ENCODE results near the gene ASTN2.
"Not testable (repeated sequence)": the region's sequence is repeated elsewhere in the genome, so short reads cannot be mapped to it uniquely, and the experiment has no call there.

Gene ASTN2

DNA sequence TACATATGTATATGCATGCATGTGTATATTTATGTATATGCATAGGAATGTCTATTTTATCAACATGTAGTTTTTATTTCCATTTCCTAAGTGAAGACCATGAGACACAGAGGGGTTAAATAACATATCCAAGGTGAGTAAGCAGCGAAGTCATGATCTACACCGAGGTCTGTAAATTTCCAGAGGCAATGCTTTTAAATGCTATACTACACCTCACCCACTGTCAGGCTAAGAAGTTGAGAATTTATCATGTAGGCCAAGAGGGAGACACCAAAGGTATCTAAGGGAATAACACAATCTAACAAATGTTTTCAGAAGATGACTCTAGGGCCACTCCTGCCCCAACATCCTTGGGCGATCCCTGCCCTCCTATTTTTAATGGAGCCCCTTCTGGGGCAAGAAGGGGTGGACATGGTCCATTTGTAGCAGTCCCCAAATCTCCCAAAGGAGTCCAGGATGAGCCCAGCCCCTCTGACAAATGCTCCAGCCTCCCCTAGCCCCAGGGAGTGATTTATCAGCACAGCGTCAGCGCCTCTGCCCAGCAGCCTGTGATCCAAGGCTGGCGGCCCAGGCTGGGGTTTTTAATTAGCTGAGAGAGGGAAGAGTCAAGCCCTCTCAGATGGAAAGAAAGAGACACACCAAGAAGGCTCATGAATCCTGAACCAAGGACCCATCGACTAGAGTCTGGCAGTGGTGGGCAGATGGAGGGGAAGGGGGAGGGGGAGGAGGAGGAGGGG, 339.9 kb downstream of the ASTN2 start:
- DNase-seq (ENCODE audit: low spot score), result no peak

DNA sequence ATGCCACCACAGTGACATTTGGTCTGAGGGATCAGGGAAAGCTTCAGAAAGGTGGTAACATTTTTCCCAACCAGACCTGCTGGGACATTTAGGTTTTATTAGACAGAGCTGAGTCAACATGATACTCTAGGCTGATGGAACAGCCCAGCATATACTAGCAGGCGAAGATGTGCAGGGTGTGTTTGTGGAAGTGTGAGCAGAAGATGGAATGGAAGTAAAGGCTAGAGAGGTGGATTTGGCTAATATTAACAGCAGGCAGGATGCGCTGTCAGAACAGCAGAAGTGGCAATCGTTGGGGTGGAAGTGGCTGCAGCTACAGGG, 340.6 kb downstream of the ASTN2 start:
- no peak for DNase-seq (ENCODE audit: low spot score)

DNA sequence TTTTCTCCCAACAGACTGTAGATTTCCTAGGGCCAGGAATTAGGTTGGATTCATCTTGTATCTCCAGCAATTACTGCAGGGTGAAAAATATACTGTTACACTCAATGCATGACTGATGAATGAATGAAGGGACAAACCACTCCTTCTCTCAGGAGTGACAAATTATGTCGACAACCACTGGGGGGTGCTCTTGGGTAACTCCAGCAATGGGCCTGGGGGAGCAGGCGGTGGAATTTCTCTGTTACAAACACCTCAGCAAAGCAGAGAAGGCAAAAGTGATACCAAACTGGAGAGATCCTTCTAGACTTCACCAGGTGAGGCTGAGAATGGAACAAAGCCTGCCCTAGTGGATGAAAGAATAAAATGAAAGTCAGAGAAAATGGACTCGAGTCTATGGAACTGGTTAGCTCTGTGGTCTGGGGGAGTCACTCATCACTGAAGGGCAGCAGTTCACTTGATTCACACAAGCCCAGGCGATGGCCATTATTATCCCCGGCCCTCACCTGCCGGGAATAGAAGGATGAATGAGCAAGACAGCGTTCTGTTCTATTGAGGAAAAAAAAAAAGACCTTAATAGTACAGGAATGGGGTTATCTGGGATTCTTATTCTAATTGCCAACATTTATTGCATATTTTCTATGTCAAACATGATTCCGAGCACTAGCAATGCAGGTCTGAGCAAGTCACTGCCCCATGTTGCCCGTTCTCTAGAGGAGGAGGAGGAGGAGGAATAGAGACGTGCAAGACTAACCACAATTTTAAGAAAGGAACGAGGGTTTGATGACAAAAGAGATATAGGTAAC, 341.1 kb downstream of the ASTN2 start:
- DNase-seq (ENCODE audit: low spot score), result no peak

DNA sequence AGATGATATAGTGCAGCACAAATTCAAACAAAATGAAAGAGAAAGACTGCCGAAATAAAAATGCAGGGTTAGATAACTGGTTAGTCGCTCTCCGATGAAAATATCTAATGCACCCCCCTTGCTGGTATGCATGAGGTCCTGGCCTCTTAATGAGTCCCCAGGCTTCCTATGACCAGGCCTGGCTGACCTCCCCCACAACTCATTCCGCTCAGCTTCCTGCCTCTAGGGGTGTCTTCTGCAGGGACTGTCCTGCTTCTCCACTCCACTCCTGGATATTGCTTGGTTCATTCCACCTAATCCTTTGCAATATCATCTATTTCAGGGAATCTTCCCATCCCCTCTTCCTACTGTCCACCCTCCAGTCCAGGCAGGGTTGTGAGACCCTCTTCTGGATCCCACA, 341.8 kb downstream of the ASTN2 start:
- DNase-seq (ENCODE audit: low spot score), result no peak

DNA sequence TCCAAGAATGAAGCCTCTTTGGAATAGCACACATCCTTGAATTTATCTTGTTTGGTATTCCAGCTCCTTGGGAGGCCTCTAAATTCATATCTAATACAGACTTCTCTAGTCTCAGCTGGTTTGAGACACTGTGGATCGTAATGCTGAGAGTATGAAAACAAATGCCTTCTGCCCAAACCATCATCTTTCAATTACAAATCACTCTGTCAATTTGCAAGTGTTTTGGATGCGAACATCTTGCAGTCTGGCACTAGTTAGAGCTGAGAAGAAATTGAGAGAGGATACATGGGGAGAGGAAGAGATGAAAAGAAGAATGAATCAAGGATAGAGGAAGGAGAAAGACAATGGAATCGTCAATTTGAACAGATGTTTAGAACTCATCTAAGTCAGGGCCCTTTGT, 342.6 kb downstream of the ASTN2 start:
- no peak for DNase-seq (ENCODE audit: low spot score)

DNA sequence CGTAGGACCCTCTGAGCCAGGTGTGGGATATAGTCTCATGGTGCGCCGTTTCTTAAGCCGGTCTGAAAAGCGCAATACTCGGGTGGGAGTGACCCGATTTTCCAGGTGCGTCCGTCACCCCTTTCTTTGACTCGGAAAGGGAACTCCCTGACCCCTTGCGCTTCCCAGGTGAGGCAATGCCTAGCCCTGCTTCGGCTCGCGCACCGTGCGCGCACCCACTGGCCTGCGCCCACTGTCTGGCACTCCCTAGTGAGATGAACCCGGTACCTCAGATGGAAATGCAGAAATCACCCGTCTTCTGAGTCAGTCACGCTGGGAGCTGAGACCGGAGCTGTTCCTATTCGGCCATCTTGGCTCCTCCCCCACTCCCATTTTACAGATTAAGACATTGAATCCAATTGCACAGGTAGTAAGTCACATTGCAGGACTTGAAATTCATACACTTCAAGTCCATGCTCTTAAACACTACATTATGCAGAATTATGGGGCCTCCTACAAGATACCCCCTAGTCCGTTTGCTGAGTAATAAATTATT, 343.1 kb downstream of the ASTN2 start:
- DNase-seq (ENCODE audit: low spot score), result not testable (repeated sequence)

DNA sequence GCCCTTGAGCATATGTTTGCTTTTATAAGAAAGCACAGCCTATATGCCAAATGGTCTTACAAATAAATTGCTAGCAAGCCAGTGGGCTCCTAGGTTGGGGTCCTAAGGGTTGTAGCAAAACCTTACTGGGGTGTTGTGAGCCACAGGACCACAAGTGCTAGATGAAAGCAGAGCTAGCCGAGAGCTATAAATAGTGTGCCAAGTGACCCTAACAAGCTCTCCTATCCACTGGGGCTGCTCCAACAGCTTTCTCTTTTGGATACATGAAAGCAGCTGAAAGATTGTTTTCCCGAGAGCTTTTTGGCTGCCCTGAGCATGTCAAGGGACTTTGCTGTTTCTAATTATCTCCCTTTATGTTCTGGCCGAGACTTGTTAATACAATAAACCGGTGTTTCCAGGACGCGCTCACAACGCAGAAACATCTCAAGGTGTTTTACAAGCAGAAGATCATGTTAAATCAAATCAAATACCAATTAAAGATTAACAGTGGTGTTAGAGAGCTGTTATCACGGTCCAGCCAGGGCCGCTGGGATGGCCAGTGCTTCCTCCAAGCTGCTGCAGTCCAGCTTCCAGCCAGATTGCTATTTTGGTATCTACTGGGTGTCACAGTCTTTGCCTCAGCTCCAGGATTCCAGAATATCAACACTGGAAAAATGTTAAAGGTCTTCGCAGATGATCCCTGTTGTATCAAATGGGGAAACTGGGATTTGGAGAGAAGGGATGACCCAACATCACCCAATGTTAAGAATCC, 351.0 kb downstream of the ASTN2 start:
- no peak for DNase-seq (ENCODE audit: low spot score)

DNA sequence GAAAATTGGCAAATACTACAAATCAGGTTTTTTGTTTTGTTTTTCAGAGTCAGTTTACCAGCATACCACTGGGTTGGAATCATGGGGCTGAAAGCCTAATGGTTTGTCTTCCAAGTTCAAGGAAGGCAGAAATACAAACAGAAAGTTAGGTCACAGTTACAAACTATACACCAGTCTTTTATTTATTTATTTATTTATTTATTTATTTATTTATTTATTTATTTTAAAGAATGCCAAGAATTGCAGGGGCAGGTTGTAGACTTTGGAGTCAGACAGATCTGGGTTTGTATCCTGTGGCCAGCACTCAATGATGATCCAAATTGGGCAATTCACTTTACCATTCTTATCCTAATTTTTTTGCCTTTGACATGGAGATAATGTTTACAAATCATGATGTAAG, 353.9 kb downstream of the ASTN2 start:
- no peak for DNase-seq (ENCODE audit: low spot score)

DNA sequence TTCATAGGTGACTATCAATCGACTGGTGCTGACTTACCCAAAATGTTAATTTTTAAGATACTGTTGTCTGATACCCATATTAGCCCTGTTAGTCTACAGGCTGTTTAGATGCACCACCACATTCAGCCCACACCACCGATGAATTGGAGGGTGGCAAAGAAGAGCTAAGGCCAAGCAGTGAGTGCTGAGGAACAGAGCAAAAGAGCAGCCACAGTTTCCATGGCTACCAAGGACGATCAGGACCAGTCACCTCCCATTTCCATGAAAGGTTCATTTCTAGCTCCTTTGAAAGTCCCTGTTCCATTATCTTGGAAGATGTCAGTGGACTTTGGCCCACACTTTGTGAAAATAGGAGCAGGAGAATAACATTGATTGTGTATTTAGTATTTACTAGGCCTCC, 364.9 kb downstream of the ASTN2 start:
- no peak for DNase-seq (ENCODE audit: low spot score)

DNA sequence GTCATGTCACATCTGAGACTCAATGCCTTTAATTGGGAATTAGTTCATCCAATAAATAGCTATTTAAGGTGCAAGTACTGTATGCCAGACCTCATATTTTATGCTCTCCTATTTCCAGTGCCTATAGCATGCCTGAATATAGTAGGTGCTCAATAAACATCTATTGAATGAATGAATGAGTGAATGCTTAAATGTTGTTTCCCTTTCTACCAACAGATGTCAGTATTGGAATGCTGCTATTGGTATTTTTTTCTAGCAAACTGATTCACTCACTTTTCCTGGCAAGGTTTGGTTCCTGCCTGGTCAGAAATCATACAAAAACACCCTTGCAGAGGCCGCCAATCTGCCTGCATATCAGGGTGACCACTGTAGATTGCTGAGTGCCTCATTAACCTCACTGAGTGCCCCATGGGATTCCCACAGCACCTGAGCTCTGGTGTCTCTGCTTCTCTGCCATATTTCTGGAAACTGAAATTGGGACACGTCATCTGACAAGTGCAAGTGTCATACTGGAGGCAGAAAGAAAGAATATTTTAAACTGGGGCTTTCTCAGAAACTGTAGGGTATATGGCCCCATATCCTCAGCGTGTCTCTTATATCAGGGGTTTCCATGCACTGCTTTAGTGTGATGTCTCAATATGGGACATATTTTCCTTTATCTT, 368.1 kb downstream of the ASTN2 start:
- no peak for DNase-seq (ENCODE audit: low spot score)

DNA sequence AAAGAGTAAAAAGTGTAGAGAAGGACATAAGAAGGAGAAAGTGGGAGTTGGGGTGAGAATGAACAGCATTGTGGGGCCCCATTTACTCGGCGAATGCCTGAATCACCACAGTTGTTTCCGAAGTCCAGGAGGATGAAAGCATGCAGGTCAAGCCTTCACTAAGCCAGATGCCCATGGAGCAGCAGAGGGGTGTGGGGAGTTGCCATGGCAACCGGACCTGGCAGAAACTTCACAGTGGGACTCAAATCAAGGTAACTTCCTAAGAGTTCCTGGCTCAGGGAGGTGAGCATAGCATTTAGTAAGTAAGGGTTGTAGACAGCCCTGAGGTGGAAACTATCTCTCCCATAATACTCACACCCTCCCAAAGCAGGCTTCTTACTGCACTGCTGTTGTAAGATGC, 370.6 kb downstream of the ASTN2 start:
- DNase-seq (ENCODE audit: low spot score), result no peak

DNA sequence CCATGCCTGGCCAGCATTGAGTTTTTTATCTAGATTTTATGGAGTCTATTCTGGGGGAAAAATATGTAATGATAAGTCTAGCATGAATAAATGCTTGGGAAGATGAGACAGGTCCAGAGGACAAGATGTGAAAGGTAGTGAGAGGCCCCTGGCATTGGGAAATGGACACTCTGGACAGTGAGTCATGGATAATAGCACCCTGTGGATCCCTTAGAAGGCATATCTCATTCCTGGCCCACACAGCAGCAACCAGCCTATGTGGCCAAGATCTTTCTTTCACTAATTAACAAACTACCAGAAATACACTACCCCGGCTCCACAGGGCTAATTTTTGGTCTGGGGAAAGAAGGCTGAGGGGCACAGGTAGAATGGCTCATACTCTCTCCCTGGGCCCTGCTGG, 371.7 kb downstream of the ASTN2 start:
- DNase-seq (ENCODE audit: low spot score), result no peak

DNA sequence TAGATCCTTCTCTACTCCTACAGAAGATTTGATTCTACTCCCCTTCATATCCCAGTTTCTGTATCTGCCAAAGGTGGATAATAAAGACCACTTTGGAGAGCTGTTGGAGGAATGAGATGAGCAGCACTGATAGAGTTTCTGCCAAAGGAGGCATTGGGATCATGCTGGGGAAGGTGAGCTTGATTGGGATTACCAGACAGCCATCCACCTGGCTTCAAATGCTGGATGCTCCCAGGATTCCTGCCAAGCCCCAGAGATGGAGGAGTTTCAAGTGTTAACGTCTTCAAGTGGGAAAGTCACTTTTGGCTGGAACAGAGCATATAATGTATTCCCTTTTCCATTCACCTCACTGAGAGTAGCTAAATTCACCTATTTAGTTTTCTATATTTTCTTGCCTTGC, 379.3 kb downstream of the ASTN2 start:
- DNase-seq (ENCODE audit: low spot score), result no peak

DNA sequence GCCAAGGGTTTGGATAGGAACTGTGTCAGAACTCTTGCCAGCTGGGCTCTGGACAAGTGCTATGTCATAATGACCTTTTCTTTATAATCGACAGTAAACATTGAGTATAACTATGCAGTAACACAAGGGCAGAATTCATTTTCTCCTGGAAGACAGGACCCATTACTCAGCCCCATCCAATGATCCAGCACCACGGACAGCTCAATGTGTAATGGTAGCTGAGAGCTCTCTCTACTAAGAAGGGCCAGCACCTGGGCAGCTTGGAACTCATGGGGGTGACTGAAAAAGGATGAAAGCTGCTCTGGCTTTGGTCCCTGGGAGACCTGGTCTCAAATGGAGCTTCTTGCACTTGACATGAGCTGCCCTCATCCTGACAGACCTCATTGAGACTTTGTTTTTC, 380.0 kb downstream of the ASTN2 start:
- DNase-seq (ENCODE audit: low spot score), result no peak

DNA sequence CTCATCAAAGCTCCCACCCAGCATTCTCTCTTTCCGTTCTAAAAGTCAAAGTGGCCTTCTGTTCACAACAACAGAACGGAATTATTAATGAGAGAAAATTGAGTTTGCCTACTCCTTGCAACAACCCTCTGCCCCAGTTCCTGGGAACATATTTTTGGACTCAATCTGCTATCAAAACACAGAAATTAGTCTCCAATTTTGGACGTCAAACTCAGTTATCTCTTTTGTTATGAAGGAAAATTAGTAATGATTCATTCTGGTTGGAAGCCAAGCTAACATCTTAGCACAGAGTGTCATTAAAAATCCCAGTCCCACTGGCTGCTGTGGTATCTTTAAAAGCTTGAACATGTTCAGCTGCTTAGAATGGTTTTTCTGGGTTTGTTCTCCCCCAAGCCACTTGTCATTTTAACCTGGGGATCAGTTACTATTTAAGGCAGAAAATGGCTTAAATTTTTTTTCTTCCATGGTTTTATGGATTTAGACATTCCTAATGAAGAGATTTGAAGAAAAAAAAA, 384.5 kb downstream of the ASTN2 start:
- no peak for DNase-seq (ENCODE audit: low spot score)

DNA sequence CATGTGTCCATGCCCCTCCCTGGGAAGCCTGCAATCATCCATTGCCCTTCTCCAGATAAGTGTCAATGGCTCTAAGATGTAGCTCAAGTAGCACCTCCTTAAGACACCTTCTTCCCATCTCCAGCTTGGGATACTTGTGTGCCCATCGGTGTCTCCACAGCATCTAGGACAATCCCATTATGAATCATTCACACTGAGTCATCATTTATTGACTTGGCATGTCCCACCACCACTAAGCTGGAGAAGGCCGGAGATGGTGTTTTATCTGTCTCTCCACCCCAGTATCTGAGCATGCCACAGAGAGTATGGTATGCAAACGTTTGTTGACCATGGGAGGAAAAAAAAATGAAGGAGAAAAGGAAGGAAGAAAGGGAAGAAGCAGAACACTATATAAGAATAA, 385.5 kb downstream of the ASTN2 start:
- DNase-seq (ENCODE audit: low spot score), result no peak

DNA sequence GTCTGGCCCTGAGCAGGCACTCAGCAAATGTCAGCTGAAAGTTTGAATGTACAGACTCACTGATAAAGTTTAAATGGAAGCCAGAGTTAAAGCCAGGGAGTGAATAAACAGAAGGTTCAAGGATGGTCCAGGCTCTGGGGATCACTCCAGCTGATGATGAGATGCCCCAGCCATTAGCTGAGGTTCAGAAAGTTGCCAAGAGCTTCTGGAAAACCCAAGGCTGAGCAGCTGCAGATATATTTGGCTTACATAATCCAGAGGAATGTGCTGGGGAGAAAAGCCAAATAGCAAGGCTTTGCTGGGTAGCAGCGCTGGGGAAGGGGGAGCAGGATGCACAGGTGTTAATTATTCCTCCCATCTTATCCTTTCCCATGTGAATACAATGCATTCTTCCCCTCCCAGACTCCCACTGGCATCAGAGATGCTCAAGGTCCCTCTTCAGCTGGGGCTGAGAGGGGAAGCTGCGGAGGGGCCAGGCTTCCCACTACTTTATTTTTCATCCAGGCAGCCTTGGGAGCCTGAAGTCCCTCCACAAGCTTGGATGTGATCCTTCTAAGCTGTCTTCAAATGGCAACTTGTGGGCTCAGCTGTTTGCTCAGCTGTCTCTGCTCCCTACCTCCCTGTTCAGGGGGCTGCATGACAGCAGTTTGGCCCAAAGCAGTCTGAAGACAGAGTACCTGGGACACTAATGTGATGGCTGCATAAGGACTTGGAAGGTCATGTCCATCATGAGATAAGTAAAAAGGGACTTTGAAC, 386.6 kb downstream of the ASTN2 start:
- no peak for DNase-seq (ENCODE audit: low spot score)

DNA sequence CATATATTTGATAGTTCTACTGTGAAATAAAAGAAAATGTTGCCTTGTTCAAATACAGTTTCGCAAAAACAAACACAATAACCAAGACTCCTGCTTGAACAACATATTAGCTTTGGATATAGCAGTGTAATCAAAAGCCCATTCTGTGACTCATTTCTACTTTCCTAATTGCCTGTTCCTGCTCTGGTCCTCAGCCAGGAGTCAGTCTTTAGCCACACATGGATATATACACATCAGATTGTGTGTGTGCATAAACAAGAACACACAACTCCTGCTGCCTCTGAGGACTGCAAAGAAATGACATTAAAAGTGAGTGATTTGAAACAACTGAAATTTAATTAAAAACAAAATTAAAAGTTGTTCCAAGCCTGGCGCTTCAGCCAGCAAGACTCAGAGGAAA, 393.0 kb downstream of the ASTN2 start:
- DNase-seq (ENCODE audit: low spot score), result no peak

DNA sequence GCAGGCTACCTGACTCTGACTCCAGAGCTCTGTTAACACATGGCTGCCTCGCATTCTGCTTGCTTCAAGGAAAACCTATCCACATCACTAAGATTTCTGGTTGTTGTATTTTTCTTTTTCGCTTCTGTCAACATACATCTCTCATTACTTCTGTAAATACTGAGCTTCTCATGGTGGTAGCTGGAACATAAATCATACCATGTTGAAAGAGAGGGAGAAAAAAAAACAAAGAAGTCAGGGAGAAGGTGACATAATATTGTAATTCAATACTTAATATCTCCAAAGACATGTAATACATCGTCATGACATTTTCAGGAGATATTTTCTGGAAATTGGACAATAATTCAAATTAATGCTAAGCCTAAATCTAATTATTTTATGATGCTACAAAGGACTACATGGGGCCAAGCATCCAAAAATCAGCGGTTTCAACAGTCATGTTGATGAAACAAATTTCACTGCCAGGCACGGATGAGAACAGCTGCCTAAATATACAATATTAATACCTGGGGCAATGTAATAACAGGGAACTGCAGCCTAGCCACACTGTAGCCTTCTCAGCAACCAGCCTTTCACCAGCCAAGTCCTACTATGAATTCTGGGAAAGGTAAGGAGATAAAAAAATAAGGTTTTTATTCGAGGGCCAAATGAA, 395.8 kb downstream of the ASTN2 start:
- no peak for DNase-seq (ENCODE audit: low spot score)

DNA sequence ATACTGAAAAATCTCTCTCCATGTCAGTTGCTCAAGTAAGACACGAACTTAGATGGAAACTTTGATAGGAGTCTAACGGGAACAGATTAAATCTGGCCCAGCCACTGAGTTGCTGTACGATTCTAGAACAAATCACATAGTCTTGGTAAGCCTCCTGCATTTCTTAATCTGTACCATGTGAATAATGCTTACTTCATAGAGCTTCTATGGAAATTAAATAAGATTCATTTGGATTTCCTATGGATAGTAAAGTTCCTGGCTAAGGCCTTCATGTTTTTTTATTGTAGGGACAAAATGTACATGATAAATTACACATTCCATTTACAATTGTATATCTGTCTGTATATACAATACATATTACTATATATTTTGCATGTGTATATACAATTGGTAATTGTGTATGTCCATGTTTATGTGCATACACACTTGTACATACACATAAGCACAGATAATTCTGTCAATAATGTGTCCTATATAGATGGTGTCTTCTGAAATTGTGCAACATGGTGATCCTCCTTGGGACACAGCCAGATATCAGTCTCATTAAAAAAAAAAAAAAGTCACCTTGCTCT, 397.4 kb downstream of the ASTN2 start:
- DNase-seq (ENCODE audit: low spot score), result no peak

DNA sequence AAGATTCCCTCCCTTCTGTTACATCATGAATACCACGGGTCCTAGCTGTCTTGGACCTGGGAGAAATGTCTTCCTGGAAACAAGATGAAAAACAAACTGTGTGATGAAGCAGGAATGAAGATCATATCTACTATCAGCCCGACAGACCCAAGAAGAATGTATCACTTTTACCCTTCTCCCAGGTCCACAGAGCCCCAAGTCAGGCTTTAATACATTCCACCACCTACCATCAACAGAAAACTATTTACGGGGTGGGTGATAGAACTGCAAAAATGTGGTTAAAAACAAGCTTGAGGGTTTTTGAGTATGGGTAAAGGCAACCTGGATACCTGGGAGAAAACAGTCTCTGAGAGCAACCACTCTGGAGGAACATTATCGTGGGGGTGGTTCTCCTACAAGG, 400.8 kb downstream of the ASTN2 start:
- no peak for DNase-seq (ENCODE audit: low spot score)

All from COLO829 (cell line).